Stomach (tissue), 9 donors: ENCODE results near the gene DNLZ. TPM values are rescaled to one million over a fixed set of nuclear protein-coding genes. Genes with fewer than 3 reads are reported as not detected.

Experiments used
- DNase-seq, 2 donors: peaks; one replicate each; pipeline versions ENCODE4 v3.0.0 to v3.0.0-alpha.2; 2013 to 2019
- H3K27ac ChIP-seq, 5 donors: fragments of 200-600 bp in 4 of 5; sonication (generic) in 4 of 5; one replicate each; pipeline ENCODE4 v1.5.1; 2013 to 2019; ENCODE audit warnings: mild to moderate bottlenecking in 1 of 5, moderate library complexity in 1 of 5
- H3K27me3 ChIP-seq, 3 donors: fragments of 200-600 bp; sonication (generic); one replicate each; pipeline ENCODE4 v1.5.1; 2017 to 2019; ENCODE audit warnings: mixed run types in 1 of 3
- H3K36me3 ChIP-seq, 4 donors: fragments of 200-600 bp; sonication (generic); 1 replicate in 3 of 4; 2 replicates in 1 of 4; pipeline ENCODE4 v1.5.1; 2016 to 2019
- H3K4me1 ChIP-seq, 4 donors: fragments of 200-600 bp; sonication (generic); one replicate each; pipeline ENCODE4 v1.5.1; 2016 to 2019
- H3K4me3 ChIP-seq, 4 donors: fragments of 200-600 bp; sonication (generic) in 3 of 4; one replicate each; pipeline ENCODE4 v1.5.1; 2016 to 2019; ENCODE audit warnings: mild to moderate bottlenecking in 1 of 4
- H3K9me3 ChIP-seq, 4 donors: fragments of 200-600 bp; sonication (generic); one replicate each; pipeline ENCODE4 v1.5.1; 2016 to 2019
- CTCF ChIP-seq, 7 experiments: fragments of 450-650 bp in 4 of 7; fragments of 200-600 bp in 3 of 7; sonication (generic) in 3 of 7; IDR thresholded peaks; one replicate each; pipeline ENCODE4 v1.5.1; 2016 to 2019; ENCODE audit warnings: antibody characterized with exemption in 7 of 7, control low read depth in 2 of 7, mild to moderate bottlenecking in 1 of 7
- EP300 ChIP-seq: sonication (generic); formaldehyde crosslinking; IDR thresholded peaks from one replicate; pipeline ENCODE4 v1.6.1; 2017; ENCODE audit warnings: antibody characterized with exemption
- POLR2A ChIP-seq, 4 donors: fragments of 450-650 bp; IDR thresholded peaks; one replicate each; pipeline ENCODE4 v1.6.1; 2016; ENCODE audit warnings: antibody characterized with exemption in 4 of 4, control low read depth in 2 of 4, mild to moderate bottlenecking in 1 of 4, moderate library complexity in 1 of 4
- POLR2AphosphoS5 ChIP-seq, 3 donors: sonication (generic); formaldehyde crosslinking; IDR thresholded peaks; one replicate each; pipeline ENCODE4 v1.6.1; 2016; ENCODE audit warnings: antibody characterized with exemption in 3 of 3
- WGBS, 5 donors: extraction: QIAGEN DNeasy Blood & Tissue Kit in 3 of 5; methylation state at CpG; one replicate each; pipeline versions ENCODE4 v1.1.5 to v1.1.7; 2013 to 2018; 5-methylcytosine and 5-hydroxymethylcytosine counted together
- intact Hi-C: fragments of 100-400 bp; cut with DNase I; formaldehyde crosslinking; loops from one replicate; pipeline ENCODE4 v1.15.1; 2023; ENCODE audit warnings: low total_unique reads
- polyA plus RNA-seq, 3 donors: library from polyadenylated mRNA; stranded (reverse); fragments of 200-250 nt; gene quantifications; one replicate each; pipeline ENCODE4 v1.2.3, GENCODE V29; 2013
- total RNA-seq, 5 donors: library from RNA; depleted of rRNA; stranded (reverse); fragments of >200 nt; gene quantifications; one replicate each; pipeline versions ENCODE4 v1.1.0 to v1.2.3, GENCODE V29; 2014 to 2016
- donor health status: healthy with polysubstance abuse.
- donor health status: Bipolar disorder and iron deficiency.
- donor health status: healthy.

DNLZ gene
- total and polyA plus RNA-seq, 8 donors = 1.3 to 16.8 (median 10.1) TPM; not detected in 1

GRCh38 chr9:136314056-136314416 is 49.5 kb downstream of the DNLZ start:
- intact Hi-C loops = no loop called here
- no peak for DNase-seq
- WGBS, 5 donors = 79 to 95% (median 84%) methylated on average over 3 of the region's 3 CpGs

GRCh38 chr9:136313111-136314055 is 50.2 kb downstream of the DNLZ start:
- no peak for DNase-seq
- H3K27ac ChIP-seq = no peak overlapping the region
- no peak overlapping the region for H3K4me3 ChIP-seq
- peaks cover 0 to 34% (median 7%) of the 10 kb centered on the region in 3 donors for H3K27me3 ChIP-seq
- peaks cover 0 to 21% (median 10%) of the 10 kb centered on the region in 4 donors for H3K4me1 ChIP-seq
- intact Hi-C loops = no loop called here
- peaks cover 0 to 13% (median 11%) of the 10 kb centered on the region in 4 donors for H3K9me3 ChIP-seq
- H3K36me3 ChIP-seq = no peaks in the 10 kb centered on the region
- 84 to 89% (median 86%) methylated on average over 14 to 18 of the region's 18 CpGs for WGBS, 5 donors
- TF ChIP-seq EP300 (no peak), POLR2A (IDR thresholded peaks at IDR 0.05) (no peak), POLR2AphosphoS5 (IDR thresholded peaks at IDR 0.05) (no peak), CTCF (IDR thresholded peaks at IDR 0.05) (no peak)

More at GRCh38 chr9:136314056-136314416, 49.5 kb downstream of the DNLZ start:
- Histone ChIP-seq H3K9me3 (peaks cover 0 to 13% (median 11%) of the 10 kb centered on the region in 4 donors), H3K36me3 (no peaks in the 10 kb centered on the region), H3K4me3 (no peak overlapping the region), H3K27ac (no peak overlapping the region), H3K27me3 (peaks cover 0 to 30% (median 7%) of the 10 kb centered on the region in 3 donors), H3K4me1 (peaks cover 0 to 21% (median 10%) of the 10 kb centered on the region in 4 donors)
- no peak for TF ChIP-seq POLR2AphosphoS5 (IDR thresholded peaks at IDR 0.05)
- no peak for TF ChIP-seq POLR2A (IDR thresholded peaks at IDR 0.05)
- no peak for TF ChIP-seq CTCF (IDR thresholded peaks at IDR 0.05)
- TF ChIP-seq EP300 = no peak

- Histone ChIP-seq H3K9me3 (peaks cover 0 to 13% (median 11%) of the 10 kb centered on the region in 4 donors), H3K36me3 (no peaks in the 10 kb centered on the region), H3K4me1 (peaks cover 0 to 21% (median 10%) of the 10 kb centered on the region in 4 donors), H3K4me3 (no peak overlapping the region), H3K27me3 (peaks cover 0 to 36% (median 7%) of the 10 kb centered on the region in 3 donors), H3K27ac (no peak overlapping the region)
- peak; percentile 54 to 83 for DNase-seq
- WGBS, 5 donors = 59 to 67% (median 64%) methylated on average over 11 to 12 of the region's 12 CpGs
- intact Hi-C loops = no loop called here
- TF ChIP-seq CTCF (IDR thresholded peaks at IDR 0.05) (peak in 5 of 7 experiments; percentile 20 to 61 (median 42)), EP300 (no peak)
These were observed 51.1 kb downstream of the DNLZ start for GRCh38 chr9:136312436-136312835.

- Histone ChIP-seq H3K36me3 (no peaks in the 10 kb centered on the region), H3K4me1 (peaks cover 0 to 21% (median 10%) of the 10 kb centered on the region in 4 donors), H3K27me3 (peaks cover 0 to 41% (median 7%) of the 10 kb centered on the region in 3 donors), H3K9me3 (peaks cover 0 to 13% (median 11%) of the 10 kb centered on the region in 4 donors), H3K27ac (peak overlapping the region in 1 of 5 donors; percentile 74), H3K4me3 (peak overlapping the region in 1 of 4 donors; percentile 10)
- 45 to 67% (median 49%) methylated on average over 4 to 10 of the region's 10 CpGs for WGBS, 5 donors
- TF ChIP-seq POLR2A (IDR thresholded peaks at IDR 0.05) (no peak), CTCF (IDR thresholded peaks at IDR 0.05) (no peak), EP300 (no peak), POLR2AphosphoS5 (IDR thresholded peaks at IDR 0.05) (no peak)
- intact Hi-C loops = no loop called here
- no peak for DNase-seq
These were observed 51.6 kb downstream of the DNLZ start for GRCh38 chr9:136312009-136312375.
